ENCODE measurements around the gene SCNN1G. TPM values are rescaled to one million over a fixed set of nuclear protein-coding genes. Genes with fewer than 3 reads are reported as not detected.

The SCNN1G gene
- total RNA-seq, 4 donors from 2014 or later, result 3.4 to 6.5 (median 5.6) TPM

DNA sequence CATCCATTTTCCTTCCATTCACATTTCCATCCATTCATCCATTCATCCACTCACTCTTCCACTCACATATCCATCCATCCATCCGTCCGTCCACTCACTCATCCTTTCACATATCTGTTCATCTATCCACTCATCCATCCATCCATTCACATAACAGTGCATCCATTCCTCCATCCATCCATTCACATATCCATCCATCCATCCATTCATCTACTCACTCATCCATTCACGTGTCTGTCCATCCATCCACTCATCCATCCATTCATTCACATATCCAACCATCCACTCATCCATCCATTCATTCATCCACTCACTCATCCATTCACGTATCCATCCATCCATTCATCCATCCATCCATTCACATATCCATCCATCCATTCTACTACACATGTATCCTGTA is 42.6 kb downstream of the SCNN1G start:
- 93 to 94% methylated on average over 4 of the region's 4 CpGs for WGBS, 2 donors
- Histone ChIP-seq H3K36me3 (no peaks in the 10 kb centered on the region), H3K27me3 (no peaks in the 10 kb centered on the region), H3K4me3 (replicated peaks in 1 of 3) (no peak overlapping the region), H3K4me1 (peaks cover 0 to 3% of the 10 kb centered on the region in 2 donors), H3K9me3 (no peaks in the 10 kb centered on the region), H3K27ac (no peak overlapping the region)
- intact Hi-C loops (cut with DNase I), result no loop called here
- TF ChIP-seq POLR2A (IDR thresholded peaks at IDR 0.05) (no peak), CTCF (IDR thresholded peaks at IDR 0.05) (no peak)
- DNase-seq, result no peak

DNA sequence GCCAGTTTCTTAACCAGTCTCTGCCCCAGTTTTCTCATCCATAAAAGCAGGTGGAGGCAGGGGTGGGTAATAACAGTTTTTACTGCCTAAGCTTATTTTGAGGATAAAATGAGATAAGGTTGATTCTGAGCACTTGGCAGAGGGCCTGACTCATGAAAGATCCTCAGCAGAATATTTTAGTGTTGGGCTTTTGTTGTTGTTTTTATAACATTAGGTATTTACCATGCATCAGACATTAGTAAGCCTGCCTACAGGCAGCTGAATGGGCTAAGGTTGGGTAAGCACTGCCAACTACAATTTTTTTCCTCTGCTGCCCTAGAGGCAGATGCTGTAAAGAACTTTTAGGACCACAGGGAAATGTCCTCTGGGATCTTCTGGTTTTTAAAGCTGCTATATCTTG is 43.1 kb downstream of the SCNN1G start:
- intact Hi-C loops (cut with DNase I), result no loop called here
- DNase-seq, result no peak
- TF ChIP-seq POLR2A (IDR thresholded peaks at IDR 0.05) (no peak), CTCF (IDR thresholded peaks at IDR 0.05) (no peak)
- H3K4me3 ChIP-seq (replicated peaks in 1 of 3), result no peak overlapping the region
- peaks cover 0 to 3% of the 10 kb centered on the region in 2 donors for H3K4me1 ChIP-seq
- H3K9me3 ChIP-seq, result no peaks in the 10 kb centered on the region
- no peaks in the 10 kb centered on the region for H3K27me3 ChIP-seq
- no peaks in the 10 kb centered on the region for H3K36me3 ChIP-seq
- no peak overlapping the region for H3K27ac ChIP-seq

DNA sequence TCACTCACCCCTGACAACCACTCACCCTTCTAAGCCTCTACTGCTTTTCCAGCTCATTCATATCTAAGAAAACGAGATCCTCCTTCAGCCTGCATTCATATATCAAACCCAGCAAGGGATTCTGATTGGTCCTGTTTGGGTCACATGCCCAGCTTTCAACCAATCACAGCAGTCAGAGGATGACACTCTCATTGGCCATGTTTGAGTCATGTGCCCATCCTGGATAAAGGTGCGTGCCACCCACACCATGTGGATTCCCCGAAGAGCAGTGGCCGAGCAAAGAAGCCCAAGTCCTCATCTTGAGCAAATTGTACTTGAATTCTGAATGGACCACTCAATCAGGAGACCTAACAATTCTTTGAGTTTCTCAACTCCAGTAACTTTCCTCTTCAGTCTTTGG is 45.0 kb downstream of the SCNN1G start:
- DNase-seq, result no peak
- no peak for TF ChIP-seq CTCF (IDR thresholded peaks at IDR 0.05)
- TF ChIP-seq POLR2A (IDR thresholded peaks at IDR 0.05), result no peak
- no peak overlapping the region for H3K27ac ChIP-seq
- WGBS, 2 donors, result 66 to 75% methylated on average over 4 of the region's 4 CpGs
- no peaks in the 10 kb centered on the region for H3K36me3 ChIP-seq
- H3K4me1 ChIP-seq, result peaks cover under 1 to 3% of the 10 kb centered on the region in 2 donors
- intact Hi-C loops (cut with DNase I), result no loop called here
- H3K9me3 ChIP-seq, result no peaks in the 10 kb centered on the region
- H3K4me3 ChIP-seq (replicated peaks in 1 of 3), result no peak overlapping the region
- H3K27me3 ChIP-seq, result no peaks in the 10 kb centered on the region

DNA sequence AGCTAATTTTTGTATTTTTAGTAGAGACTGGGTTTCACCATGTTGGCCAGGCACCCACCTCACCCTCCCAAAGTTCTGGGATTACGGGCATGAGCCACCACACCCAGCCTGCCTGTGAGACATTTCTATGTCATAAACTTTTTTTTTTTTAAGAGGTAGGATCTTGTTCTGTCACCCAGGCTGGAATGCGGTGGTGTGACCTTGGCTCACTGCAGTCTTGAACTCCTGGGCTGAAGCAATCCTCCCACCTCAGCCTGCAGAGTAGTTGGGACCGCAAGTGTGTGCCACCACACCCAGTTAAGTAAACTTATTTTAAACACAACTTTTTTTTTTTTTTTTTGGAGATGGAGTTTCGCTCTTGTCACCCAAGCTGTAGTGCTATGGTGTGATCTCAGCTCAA is 47.2 kb downstream of the SCNN1G start:
- H3K36me3 ChIP-seq, result no peaks in the 10 kb centered on the region
- H3K4me3 ChIP-seq (replicated peaks in 1 of 3), result no peak overlapping the region
- no peaks in the 10 kb centered on the region for H3K27me3 ChIP-seq
- 94 to 96% methylated on average over 4 of the region's 4 CpGs for WGBS, 2 donors
- peaks cover 7 to 8% of the 10 kb centered on the region in 2 donors for H3K4me1 ChIP-seq
- no peak for TF ChIP-seq CTCF (IDR thresholded peaks at IDR 0.05)
- TF ChIP-seq POLR2A (IDR thresholded peaks at IDR 0.05), result no peak
- intact Hi-C loops (cut with DNase I), result no loop called here
- no peaks in the 10 kb centered on the region for H3K9me3 ChIP-seq
- H3K27ac ChIP-seq, result no peak overlapping the region
- no peak for DNase-seq

- Histone ChIP-seq H3K36me3 (no peaks in the 10 kb centered on the region), H3K9me3 (no peaks in the 10 kb centered on the region), H3K27me3 (no peaks in the 10 kb centered on the region), H3K4me3 (replicated peaks in 1 of 3) (no peak overlapping the region), H3K4me1 (peaks cover 4 to 8% of the 10 kb centered on the region in 2 donors), H3K27ac (no peak overlapping the region)
- 28 to 31% methylated on average over 2 of the region's 2 CpGs for WGBS, 2 donors
- intact Hi-C loops (cut with DNase I), result no loop called here
- TF ChIP-seq CTCF (IDR thresholded peaks at IDR 0.05) (no peak), POLR2A (IDR thresholded peaks at IDR 0.05) (no peak)
- DNase-seq, result peak; percentile 62 to 65
Measured at GRCh38 chr16:23232806-23233205, 50.3 kb downstream of the SCNN1G start.
